ENCODE results near the gene ATAD2B.

DNA sequence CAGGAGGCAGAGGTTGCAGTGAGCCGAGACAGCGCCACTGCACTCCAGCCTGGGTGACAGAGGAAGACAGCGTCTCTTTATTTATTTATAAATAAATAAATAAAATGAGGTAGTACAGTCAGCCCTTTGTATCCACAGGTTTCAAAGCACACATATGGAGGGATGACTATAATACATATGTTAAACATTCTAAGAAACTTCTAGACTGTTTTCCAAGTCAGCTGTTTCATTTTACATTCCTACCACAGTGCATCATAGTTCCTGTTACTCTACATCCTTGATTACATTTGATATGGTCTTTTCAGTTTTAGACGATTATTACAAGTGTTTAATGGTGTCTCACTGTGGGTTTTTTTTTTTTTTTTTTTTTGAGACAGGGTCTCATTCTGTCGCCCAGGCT is 157.6 kb downstream of the ATAD2B start:
- TF ChIP-seq, protein P1, sequence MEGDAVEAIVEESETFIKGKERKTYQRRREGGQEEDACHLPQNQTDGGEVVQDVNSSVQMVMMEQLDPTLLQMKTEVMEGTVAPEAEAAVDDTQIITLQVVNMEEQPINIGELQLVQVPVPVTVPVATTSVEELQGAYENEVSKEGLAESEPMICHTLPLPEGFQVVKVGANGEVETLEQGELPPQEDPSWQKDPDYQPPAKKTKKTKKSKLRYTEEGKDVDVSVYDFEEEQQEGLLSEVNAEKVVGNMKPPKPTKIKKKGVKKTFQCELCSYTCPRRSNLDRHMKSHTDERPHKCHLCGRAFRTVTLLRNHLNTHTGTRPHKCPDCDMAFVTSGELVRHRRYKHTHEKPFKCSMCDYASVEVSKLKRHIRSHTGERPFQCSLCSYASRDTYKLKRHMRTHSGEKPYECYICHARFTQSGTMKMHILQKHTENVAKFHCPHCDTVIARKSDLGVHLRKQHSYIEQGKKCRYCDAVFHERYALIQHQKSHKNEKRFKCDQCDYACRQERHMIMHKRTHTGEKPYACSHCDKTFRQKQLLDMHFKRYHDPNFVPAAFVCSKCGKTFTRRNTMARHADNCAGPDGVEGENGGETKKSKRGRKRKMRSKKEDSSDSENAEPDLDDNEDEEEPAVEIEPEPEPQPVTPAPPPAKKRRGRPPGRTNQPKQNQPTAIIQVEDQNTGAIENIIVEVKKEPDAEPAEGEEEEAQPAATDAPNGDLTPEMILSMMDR (IDR thresholded peaks at IDR 0.05): no peak
- TF ChIP-seq POLR2AphosphoS5 (IDR thresholded peaks at IDR 0.05) (no peak), EP300 (IDR thresholded peaks at IDR 0.05; ENCODE audit: low read depth) (no peak)

All from transverse colon (tissue), 4 donors.